Measurements from ENCODE around the gene CNKSR2.
A peak's percentile ranks its signal among the peaks of the same experiment; 100 is the strongest.

Gene CNKSR2

DNA sequence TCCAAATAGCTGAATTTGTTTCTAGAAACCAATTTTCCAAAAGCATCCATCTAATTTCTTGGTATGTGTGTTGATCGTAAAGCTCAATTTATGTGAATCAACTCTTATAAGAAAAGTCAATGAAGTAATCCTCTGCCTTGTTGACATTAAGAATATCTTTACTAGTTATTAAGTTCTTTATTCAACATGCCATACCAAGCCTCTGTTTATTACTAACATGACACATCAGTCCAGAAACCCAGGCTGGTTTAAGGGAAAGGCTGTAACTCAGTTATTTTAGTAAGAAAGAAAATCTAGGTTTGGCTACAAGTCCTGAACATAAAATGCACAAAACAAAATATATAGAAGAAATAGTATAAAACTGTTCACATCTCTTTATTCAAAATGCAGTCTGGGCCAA lies 235.9 kb downstream of the CNKSR2 start:
- DNase-seq (no peak), ATAC-seq (no peak)

DNA sequence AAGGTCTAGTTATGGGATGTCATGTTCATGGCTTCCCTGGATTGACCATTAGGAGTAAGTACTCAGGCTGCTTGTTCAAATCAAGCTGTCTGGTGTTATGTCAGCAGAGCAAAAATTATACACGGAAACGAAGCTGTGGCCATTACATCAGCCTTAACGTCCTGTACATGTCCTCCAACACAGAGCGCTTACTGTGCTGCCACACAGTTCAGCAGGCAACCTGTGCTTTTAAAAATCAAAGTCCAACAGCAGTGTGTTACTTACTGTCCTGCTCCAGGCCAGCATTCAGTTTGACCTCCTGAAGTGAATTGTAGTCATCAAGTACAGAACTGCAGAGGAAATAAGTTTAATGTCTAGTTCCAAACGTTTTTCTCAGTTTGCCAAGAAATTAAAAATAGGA lies 237.9 kb downstream of the CNKSR2 start:
- ATAC-seq (no peak), DNase-seq (no peak)

DNA sequence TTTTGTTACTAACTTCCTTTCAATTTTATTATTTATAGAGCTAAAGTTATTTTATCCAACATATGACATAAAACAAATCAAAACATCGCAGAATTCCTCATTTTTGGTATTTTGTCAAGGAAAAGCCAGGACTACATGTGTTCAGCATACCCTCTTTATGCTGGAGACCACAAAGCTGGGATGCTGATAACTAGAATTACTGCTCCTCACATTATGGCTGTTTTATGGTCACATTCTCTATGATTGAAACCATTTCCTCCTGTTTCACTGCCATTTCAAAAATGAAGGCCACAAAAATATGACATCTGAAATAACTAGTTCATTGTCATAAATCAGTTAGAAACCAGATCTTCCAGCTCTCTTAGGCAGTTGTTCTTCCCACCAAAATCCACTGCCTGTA lies 242.2 kb downstream of the CNKSR2 start:
- no peak for ATAC-seq
- no peak for DNase-seq

DNA sequence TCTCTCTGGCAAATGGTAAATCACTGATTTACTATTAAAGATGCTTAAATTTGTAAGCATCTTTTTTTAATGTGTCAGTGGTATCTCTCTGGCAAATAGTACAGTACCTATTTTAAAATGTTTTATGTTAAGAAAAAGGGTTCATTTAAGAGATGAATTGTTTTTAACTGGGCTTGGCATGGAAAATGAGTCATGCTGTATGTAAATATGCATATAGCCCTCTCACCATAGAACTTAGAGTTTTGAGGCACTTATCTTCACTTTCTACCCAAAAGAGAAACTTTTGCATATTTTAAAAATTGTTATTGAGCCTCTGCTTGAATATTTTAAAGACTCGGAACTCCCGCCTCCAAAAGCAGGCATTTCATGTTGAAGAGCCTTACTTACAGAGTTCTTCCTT lies 246.0 kb downstream of the CNKSR2 start:
- ATAC-seq (no peak), DNase-seq (no peak)

DNA sequence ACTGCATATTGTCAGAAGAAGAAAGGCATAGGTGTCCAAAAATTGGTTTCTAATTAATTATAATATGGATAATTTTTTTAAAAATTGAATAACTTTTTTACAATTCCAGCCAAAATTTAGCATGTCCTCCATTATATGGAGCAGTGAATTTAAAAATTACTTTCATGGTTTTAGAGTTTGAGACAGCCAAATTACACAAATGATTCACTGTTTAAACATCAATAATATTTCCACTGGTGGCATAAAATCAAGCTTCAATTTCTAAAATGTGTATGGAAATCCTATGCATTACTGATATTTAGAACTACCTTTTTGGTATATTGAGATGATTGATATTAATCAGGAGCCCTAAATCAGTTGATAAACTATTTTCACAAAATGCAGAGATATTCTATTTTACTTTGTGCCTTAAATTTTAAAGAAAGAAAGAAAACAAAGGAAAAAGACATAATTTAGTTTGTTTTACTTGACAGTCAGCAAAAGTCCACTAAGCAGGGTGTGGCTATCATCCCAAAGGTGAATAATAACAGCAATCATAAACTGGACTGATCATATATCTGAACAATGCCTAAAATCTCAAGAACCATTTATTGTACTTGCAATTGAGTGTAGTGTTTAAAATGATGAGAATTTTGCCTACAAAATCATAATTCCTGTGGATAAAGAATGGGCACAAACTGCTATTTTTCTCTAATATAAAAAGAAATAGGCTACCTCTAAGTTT lies 249.7 kb downstream of the CNKSR2 start:
- no peak for ATAC-seq

DNA sequence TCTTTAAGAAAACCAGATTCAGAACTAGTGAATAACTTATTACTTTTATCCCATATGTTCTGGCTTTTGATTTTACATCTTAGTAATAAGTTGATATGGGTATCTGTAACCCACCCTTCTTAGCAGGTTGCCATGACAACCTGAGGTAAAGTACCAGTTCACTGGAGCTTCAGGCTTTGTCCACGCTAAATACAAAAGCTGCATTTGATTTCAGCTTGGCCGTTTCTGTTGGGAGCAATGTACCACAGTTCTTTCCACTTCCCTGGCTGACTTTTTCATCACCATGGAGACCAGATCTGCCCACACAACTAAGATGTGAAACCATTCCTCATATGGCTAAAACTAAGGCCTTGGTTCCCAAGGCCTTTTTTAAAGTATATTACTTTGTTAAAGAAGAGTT lies 257.8 kb downstream of the CNKSR2 start:
- DNase-seq (no peak), ATAC-seq (no peak)

More for the DNA sequence above, 249.7 kb downstream of the CNKSR2 start:
- no peak for DNase-seq

DNA sequence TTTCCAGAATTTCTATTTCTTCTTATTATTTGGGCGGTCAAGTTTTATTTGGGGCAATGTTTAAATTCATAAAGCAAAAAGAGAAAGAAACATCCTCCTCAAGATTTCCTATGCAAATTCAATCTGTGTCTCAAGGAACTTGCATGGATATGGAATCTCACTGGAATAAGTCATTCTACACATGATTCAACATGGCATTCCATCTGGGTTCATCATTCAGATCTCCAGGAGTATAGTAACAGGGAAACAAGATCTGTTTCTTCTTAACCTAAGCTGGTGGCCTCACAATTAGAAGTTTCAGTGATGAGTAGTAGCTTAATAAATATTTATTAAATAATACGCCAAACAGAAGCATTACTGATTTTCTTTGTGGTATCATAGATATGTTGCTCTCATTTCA lies 264.1 kb downstream of the CNKSR2 start:
- no peak for ATAC-seq
- DNase-seq, result no peak

DNA sequence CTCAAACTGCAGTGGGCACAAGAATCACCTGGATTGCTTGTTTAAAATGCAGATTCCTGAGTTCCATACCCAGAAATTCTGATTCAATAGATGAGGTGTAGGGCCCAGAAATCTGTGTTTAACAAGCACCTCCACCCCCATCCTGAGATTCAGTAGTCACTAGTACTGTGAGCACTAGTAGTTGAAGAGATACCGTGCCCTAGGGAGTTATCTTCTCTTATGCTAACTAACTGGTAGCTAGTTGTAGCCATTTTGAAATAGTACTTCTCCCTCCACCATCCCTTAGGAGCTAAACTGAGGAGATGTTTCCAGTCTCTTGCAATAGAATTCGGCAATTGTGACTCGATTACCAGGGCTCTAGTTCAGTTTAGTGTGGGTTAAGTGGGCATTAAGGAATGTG lies 265.6 kb downstream of the CNKSR2 start:
- ATAC-seq (no peak), DNase-seq (no peak)

DNA sequence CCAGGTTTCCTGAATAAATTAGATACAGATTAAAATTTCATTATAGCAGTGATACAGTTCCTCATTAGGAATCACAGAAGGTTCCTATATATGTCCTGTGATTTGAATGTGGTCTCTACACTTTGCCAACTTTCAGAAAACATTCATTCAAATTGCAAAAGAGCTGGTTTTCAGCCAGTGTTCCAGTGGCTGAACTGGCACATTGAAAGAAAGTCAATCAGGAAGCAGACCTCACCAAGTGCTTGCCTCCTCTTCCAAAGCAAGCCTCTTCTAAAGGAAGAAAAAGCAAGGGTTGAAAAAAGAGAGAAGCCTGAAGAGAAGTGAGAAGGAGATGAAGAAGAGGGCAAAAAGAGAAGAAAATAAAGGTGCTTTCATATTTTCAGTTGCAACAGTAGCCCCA lies 271.2 kb downstream of the CNKSR2 start:
- DNase-seq, result no peak
- no peak for ATAC-seq

DNA sequence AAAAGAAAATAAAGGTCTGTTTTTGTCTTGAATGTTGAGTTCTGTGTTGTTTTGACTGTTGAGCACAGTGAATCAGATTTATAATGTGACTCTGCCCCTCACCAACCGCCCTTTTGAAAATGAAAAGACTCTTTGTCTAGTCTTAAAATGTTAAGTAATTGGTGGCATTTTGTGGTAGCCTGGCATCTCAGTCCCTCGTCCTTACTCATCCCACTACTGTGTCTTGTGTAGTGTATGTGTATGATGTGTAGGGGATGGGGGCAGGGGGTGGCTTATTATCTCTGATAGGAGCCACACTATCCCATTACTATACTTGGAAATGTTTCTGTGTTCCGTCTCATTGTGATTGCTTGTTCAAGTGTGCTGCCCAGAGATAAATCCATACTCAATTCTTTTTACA lies 271.7 kb downstream of the CNKSR2 start:
- ATAC-seq (no peak), DNase-seq (no peak)

DNA sequence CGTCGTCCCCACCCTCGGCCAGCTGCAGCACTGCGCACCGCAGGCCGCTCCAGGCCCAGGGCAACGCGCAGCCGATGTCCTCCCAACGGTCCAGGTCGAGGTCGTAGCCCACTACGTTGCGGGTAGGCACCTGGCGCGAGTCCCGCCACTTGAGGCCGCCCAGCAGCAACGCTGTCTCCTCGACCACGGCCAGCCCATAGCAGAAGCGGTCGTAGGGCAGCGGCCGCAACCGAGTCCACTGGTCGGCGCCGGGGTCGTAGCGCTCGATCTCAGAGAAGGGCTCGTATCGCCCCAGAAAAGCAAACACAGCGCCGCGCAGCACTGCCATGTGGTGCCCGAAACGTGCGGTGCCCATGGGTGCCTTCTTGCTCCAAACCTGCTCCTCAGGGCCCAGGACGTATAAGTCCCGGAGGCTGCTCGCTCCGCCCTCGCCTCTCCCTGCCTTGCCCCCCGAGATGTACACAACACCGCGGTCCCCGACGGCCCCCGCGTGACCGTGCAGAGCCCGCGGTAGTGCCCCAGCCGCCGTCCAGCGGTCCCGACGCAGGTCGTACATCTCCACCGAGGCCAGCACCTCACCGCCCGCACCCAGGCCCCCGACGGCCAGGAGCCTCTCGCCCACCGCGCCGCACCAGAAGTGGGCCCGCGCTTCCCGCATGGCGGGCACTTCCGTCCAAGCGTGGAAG lies 281.8 kb downstream of the CNKSR2 start:
- DNase-seq (no peak), ATAC-seq (no peak)

DNA sequence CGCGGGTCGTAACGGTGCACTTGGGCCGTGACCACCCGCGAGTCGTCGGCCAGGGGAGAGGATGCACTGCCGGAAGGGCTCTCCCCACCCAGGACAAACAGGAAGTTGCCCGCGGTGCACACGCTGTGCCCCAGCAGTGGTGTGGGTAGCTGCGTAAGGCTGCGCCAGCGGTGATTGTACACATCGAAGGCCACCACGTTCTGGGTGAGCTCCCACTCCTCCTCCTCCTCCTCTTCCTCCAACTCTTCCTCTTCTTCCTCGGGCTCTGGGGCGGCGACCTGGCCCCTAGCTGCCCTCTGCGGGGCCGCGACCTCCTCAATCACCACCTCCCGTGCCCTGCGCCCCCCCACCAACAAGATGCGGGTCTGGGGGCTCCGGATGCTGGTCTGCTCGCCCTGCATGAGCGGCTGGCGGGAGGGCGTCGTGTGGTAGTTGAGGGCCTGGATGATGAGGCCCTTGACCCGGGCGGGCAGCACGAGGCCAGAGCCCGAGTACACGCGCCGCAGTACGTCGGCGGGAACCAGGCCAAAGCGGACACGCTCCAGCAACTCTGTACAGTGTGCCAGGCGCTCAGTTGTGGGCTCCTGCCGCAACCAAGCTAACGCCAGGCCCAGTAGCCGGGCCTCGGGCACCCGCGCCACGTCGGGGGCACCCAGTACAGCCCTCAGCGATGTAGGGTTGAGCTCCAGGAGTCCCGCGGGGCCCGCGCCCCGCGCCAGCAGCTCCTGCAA lies 282.5 kb downstream of the CNKSR2 start:
- no peak for ATAC-seq
- no peak for DNase-seq

DNA sequence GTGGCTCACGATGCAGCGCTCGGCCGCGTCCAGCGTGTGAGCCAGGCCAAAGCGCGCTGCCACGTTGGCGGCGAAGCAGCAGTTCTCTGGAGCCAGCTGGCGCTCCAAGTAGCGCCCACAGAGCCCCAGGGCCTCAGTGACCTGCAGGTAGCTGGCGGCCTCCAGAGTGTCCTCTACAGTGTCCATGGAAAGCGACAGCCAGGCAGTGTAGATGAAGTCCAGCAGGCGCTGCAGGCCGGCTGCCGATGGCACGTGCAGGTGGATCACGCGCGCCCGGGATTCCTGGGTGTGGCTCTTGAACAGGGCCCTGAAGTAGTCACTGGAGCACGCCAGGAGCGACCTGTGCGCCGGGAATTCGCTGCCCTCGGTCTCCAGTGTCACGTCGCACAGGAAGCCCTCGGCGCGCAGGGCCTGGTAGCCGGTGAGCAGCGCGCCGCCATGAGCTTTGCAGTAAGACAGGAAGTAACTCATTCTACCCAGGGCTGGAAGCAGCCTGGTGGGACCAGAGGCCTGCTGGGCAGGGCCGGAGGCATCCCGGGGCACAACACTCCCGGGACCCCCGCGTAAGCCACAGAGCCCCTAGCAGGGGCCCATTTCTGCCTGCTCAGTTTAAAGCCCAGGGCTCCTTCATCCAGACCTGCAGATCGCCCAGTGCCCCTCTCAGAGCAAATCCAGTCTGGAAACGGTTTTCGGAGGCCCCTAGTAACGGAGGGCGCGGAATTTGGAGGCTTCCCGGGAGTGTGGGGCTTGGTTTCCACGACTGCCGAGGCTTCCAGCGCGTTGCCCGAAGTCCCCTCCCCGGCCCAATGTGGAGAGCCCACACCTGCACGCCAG lies 283.3 kb downstream of the CNKSR2 start:
- ATAC-seq (no peak), DNase-seq (peak; percentile 3)

DNA sequence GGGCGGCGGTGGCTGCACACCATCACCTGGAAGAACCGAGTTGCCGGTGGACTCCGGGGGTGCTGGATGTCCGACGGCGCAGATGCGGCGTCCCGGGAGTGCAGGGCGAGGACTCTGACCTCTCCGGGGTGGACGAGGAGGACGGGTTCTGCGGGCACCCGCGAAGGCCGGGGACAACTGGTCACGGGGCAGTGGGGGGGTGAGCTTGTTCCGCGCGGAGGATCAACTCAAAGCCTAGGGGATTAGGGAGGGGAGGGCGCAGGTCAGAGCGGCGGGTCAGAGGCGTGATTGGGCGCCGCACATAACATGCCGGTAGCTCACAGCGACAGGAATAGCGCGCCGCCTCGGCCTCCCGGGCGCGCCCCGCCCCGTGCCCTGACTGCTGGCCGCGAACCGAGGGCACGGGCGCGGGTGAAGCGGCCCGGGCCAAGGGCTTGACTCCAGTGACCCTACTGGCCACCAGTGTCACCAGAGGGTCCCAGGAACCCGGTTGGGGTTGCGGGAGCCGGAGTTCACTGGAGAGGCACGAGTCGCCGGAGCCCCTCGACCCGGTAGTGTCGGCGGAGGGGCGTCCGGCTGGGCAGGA lies 284.0 kb downstream of the CNKSR2 start, which contains the start of gene KLHL34:
Gene KLHL34, minus strand, starts transcription at position 179 of the 586 bp plus-strand sequence. CDS start 542 bp downstream, outside the sequence.
- ATAC-seq, result peak; percentile 52
- DNase-seq, result peak; percentile 8

DNA sequence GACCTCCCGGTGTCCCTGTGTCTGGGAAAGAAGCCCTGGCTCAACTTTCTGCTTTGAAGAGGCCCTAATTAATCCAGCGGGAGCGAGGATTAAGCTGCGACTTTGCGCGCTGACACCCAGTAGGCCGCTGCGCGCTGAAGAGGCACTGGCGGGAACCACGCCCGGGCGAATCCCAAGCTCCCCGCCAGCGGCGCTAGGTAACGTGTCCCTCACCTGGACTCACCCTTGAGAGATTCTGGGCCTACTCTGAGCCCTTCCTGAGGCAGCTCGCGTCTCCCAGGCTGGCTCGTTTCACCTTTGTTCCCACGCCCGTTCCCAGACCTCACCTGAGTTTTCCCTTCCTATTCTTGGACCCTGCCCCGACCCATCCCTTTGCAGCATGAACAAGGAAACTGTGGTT lies 284.5 kb downstream of the CNKSR2 start:
- ATAC-seq (no peak), DNase-seq (peak; percentile 7)

DNA sequence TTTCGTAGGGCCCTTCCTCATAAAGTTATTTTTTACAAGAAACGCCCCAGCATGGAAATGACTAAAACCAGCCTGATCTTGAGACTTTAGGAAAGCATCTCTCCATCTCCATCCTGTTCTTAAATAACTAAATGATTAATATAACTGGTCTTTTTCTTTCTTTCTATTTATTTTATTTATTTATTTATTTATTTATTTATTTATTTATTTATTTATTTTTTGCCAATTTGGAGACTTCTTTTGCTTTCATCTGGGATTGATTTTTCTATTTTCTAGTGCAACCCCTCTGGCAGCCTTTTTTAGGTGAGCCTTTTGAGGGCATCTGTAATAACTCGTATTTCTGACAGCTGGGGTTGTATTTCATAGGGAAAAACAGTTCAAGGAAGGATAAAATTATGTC lies 285.1 kb downstream of the CNKSR2 start:
- no peak for DNase-seq
- no peak for ATAC-seq

DNA sequence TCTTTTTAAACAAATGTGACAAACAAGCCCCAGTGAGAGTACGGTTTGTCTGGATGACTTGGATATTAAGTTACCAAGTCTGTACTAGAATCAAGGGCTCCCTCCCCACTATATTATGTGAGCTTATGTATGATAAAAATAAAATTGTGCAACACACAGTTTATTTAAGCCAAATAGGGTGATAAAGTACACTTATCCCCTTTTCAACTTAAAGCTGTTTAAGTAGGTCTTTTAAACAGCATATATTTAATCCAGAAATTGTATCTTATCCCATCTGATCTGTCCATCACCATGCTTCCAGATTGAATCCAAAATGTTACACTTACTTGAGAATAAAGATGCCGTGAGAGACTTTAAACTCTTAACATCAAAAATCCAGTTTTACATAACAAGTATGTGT lies 285.9 kb downstream of the CNKSR2 start:
- no peak for DNase-seq
- no peak for ATAC-seq

DNA sequence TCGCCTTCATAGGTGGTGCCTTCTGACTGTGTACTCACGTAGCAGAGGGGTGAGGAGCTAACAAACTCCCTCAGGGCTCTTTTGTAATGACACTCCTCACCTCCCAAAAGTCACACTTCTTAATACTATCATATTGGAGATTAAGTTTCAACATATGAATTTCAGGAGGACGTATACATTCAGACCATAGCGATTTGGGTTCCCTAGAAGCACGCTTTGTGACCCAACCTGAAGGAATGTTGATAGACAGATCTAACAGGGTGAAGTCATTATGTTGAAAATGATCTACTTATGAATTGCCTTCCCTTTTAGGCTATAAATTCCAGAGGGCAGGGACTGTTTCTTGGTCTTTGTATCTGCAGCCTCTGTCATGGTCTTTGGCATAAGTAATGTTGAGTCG lies 287.1 kb downstream of the CNKSR2 start:
- no peak for DNase-seq
- ATAC-seq, result no peak

DNA sequence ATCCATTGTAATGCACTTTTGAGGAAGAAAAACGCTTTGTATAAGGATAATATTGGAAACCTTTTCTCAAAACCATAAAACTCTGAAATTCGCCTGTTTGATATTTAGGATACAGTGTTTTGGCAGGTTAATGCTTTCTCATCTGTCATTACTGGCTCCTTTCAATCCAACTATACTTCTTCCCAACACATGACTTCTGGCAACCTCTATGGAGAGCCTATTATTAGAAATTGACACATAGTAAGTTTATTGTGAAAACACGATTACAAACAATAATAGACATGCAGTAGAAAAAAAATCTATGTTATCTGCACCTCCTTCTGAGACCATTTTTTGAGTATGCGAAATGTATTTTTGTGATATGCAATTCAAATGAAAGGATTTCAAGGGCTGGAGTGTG lies 288.5 kb downstream of the CNKSR2 start:
- ATAC-seq (no peak), DNase-seq (no peak)

DNA sequence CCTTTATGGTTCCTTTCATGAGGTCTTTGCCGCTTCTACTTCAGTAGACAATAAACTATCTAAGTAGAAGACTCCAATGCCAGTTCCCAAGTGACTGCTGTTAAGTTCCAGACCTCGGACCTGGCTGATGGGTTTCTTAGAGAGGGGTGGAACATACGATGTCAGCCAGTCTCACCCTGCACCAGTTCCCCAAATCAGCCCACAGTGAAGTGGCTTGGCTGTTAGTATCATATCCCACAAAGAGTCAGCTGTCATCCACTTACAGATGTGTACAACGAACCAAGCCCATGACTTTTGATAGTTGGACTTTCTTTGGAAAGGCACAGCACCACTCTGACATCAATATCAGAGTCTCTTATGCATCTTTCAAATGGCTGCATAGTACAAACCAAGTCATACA lies 292.0 kb downstream of the CNKSR2 start:
- no peak for DNase-seq
- no peak for ATAC-seq

DNA sequence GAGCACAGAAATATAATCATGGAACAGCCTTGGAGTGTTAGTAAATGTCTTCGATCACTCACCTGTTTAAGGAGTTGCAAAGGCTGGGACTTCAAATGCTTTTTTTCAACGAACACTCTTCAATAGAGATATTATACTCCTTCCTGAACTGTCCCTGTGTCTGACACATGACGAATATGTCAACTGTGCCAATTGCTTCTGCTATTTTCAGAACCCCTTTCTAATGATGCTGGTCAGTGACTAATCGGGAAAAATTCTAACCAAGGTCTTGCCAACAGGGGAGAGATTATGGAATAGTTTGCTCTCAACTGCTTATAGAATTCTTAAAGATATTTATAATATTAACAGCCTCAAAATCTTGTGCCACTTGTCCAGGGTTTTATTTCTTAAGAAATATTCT lies 292.5 kb downstream of the CNKSR2 start:
- DNase-seq (no peak), ATAC-seq (no peak)

Data from stimulated activated naive CD8-positive, alpha-beta T cell treated with anti-CD3 and anti-CD28 coated beads, Interleukin-15, Interleukin-2, amounts not matched to agents 100 U/mL and 50 U/mL, for 24 hours (primary cell).